Keratinocyte (primary cell): Measurements from ENCODE around the gene DCPS. TPM values are rescaled to one million over a fixed set of nuclear protein-coding genes. Genes with fewer than 3 reads are reported as not detected.

Source experiments
- DNase-seq: peaks from one replicate; pipeline ENCODE4 v3.0.0-alpha.2; 2011; ENCODE audit warnings: low read depth, missing footprints, low spot score
- FAIRE-seq: peaks from 2 replicates; lab custom pipeline; 2011; peaks lifted over from hg19 to GRCh38; lab: Jason Lieb, UNC
- H2AFZ ChIP-seq: 2 replicates; pipeline ENCODE4 v1.6.0; 2012; ENCODE audit warnings: low read length, control low read depth, inconsistent platforms; ENCODE audit not compliant: control insufficient read depth
- H3K27ac ChIP-seq: 2 replicates; pipeline ENCODE4 v1.5.1; 2011; ENCODE audit warnings: low read length; ENCODE audit not compliant: control insufficient read depth, insufficient read depth
- H3K27me3 ChIP-seq: 3 replicates; pipeline ENCODE4 v1.6.0; 2011; ENCODE audit warnings: low read length; ENCODE audit not compliant: control insufficient read depth, insufficient read depth; ENCODE audit errors: extremely low read depth
- H3K36me3 ChIP-seq, 2 experiments: 2 replicates in 1 of 2; 3 replicates in 1 of 2; pipeline ENCODE4 v1.5.1; 2011; ENCODE audit warnings: low read length in 2 of 2, mild to moderate bottlenecking in 1 of 2; ENCODE audit not compliant: control insufficient read depth in 2 of 2, insufficient read depth in 2 of 2; ENCODE audit errors: extremely low read depth in 1 of 2
- H3K4me1 ChIP-seq: 3 replicates; pipeline ENCODE4 v1.5.1; 2011; ENCODE audit warnings: low read length; ENCODE audit not compliant: control insufficient read depth, insufficient read depth; ENCODE audit errors: extremely low read depth
- H3K4me2 ChIP-seq: 3 replicates; pipeline ENCODE4 v1.6.0; 2011; ENCODE audit warnings: low read depth, low read length; ENCODE audit not compliant: control insufficient read depth, insufficient read depth; ENCODE audit errors: extremely low read depth
- H3K4me3 ChIP-seq, 3 experiments: fragments of 200-600 bp in 1 of 3; sonication (generic) in 1 of 3; 2 replicates in 2 of 3; 3 replicates in 1 of 3; pipeline ENCODE4 v1.5.1; 2011 to 2016; ENCODE audit warnings: low read length in 3 of 3, mild to moderate bottlenecking in 3 of 3, control low read depth in 2 of 3, inconsistent platforms in 1 of 3, low read depth in 1 of 3, mixed read lengths in 1 of 3, mixed run types in 1 of 3, moderate library complexity in 1 of 3; ENCODE audit not compliant: control insufficient read depth in 2 of 3, insufficient read depth in 2 of 3; ENCODE audit errors: extremely low read depth in 1 of 3
- H3K79me2 ChIP-seq: 2 replicates; pipeline ENCODE4 v1.6.0; 2012; ENCODE audit warnings: low read length; ENCODE audit not compliant: control insufficient read depth, insufficient read depth
- H3K9ac ChIP-seq: 3 replicates; pipeline ENCODE4 v1.6.0; 2011; ENCODE audit warnings: low read length; ENCODE audit not compliant: control insufficient read depth, insufficient read depth; ENCODE audit errors: extremely low read depth
- H3K9me1 ChIP-seq: 3 replicates; pipeline ENCODE4 v1.6.0; 2011; ENCODE audit warnings: low read length; ENCODE audit not compliant: control insufficient read depth, insufficient read depth; ENCODE audit errors: extremely low read depth
- H3K9me3 ChIP-seq: 2 replicates; pipeline ENCODE4 v1.5.1; 2012; ENCODE audit warnings: low read depth, low read length; ENCODE audit not compliant: control insufficient read depth
- H4K20me1 ChIP-seq: 3 replicates; pipeline ENCODE4 v1.6.0; 2011; ENCODE audit warnings: low read length; ENCODE audit not compliant: control insufficient read depth, insufficient read depth; ENCODE audit errors: extremely low read depth
- CTCF ChIP-seq, 3 experiments: IDR thresholded peaks in 1 of 3; conservative IDR thresholded peaks in 1 of 3; optimal IDR thresholded peaks in 1 of 3; 2 replicates in 2 of 3; 3 replicates in 1 of 3; pipeline versions ENCODE3 to v1.5.1; 2011; ENCODE audit warnings: low read length in 3 of 3, mild to moderate bottlenecking in 3 of 3, moderate library complexity in 2 of 3, control low read depth in 1 of 3, inconsistent platforms in 1 of 3; ENCODE audit not compliant: insufficient read depth in 2 of 3; ENCODE audit errors: extremely low read depth in 1 of 3
- EZH2 ChIP-seq: IDR thresholded peaks from one replicate; pipeline ENCODE4 v1.6.1; 2012; ENCODE audit warnings: inconsistent platforms, mild to moderate bottlenecking, low read length, moderate library complexity
- dilution Hi-C: fragments of 300-500 bp; cut with MboI; formaldehyde crosslinking; loops from one replicate; pipeline ENCODE4 v1.7.0; 2020; ENCODE audit warnings: low sequenced_read_pairs; ENCODE audit not compliant: extremely low pct_ligation_motif_present
- polyA plus RNA-seq, 5 experiments: library from polyadenylated mRNA; depleted of rRNA in 3 of 5; stranded (reverse) in 3 of 5; stranded (forward) in 1 of 5; unstranded in 1 of 5; fragments of >200 nt; gene quantifications; 1 replicate in 1 of 5; 2 replicates in 3 of 5; 3 replicates in 1 of 5; pipeline versions ENCODE4 v1.2.1 to v1.2.3, GENCODE V29; 2011 to 2012; ENCODE audit warnings: missing spikeins in 2 of 5, low read depth in 1 of 5, low replicate concordance in 1 of 5

DCPS gene
- polyA plus RNA-seq, 1 donor (not counting 4 experiments of a cell fraction or from before 2014, with no cell fraction given) = 31.3 TPM

- DNase-seq (peak; percentile 90), FAIRE-seq (peak; percentile 92)
- Histone ChIP-seq H4K20me1 (no peaks in the 10 kb centered on the region), H3K4me2 (peak overlapping the region; percentile 82), H3K4me1 (peaks cover 37% of the 10 kb centered on the region), H3K27ac (peak overlapping the region; percentile 85), H2AFZ (no peak overlapping the region), H3K27me3 (no peaks in the 10 kb centered on the region), H3K4me3 (peak overlapping the region in 2 of 3 experiments; percentile 42 to 58), H3K9ac (peak overlapping the region; percentile 60), H3K79me2 (peaks cover 73% of the 10 kb centered on the region), H3K36me3 (peaks cover 9 to 16% of the 10 kb centered on the region in 2 experiments), H3K9me1 (peaks cover 3% of the 10 kb centered on the region), H3K9me3 (no peaks in the 10 kb centered on the region)
- TF ChIP-seq CTCF (optimal IDR thresholded peaks at IDR 0.05 in 1 of 3, IDR thresholded peaks at IDR 0.05 in 1 of 3, conservative IDR thresholded peaks at IDR 0.05 in 1 of 3; ENCODE audit: extremely low read depth in 1 of 3, insufficient read depth in 2 of 3, low read length in 3 of 3) (no peak), EZH2 (no peak)
- dilution Hi-C loops = no loop called here
Measured at GRCh38 chr11:126352934-126353801, 49.3 kb downstream of the DCPS start.

- no peaks in the 10 kb centered on the region for H3K9me1 ChIP-seq
- H3K36me3 ChIP-seq = peaks cover 9 to 20% of the 10 kb centered on the region in 2 experiments
- FAIRE-seq = no peak
- H4K20me1 ChIP-seq = no peaks in the 10 kb centered on the region
- DNase-seq = no peak
- H3K4me1 ChIP-seq = peaks cover 47% of the 10 kb centered on the region
- H3K79me2 ChIP-seq = peaks cover 73% of the 10 kb centered on the region
- TF ChIP-seq CTCF (optimal IDR thresholded peaks at IDR 0.05 in 1 of 3, IDR thresholded peaks at IDR 0.05 in 1 of 3, conservative IDR thresholded peaks at IDR 0.05 in 1 of 3; ENCODE audit: extremely low read depth in 1 of 3, insufficient read depth in 2 of 3, low read length in 3 of 3) (no peak), EZH2 (no peak)
- no peaks in the 10 kb centered on the region for H3K27me3 ChIP-seq
- H3K27ac ChIP-seq = peak overlapping the region; percentile 86
- no peaks in the 10 kb centered on the region for H3K9me3 ChIP-seq
- H3K4me2 ChIP-seq = peak overlapping the region; percentile 71
- dilution Hi-C loops = no loop called here
- peak overlapping the region; percentile 89 for H3K9ac ChIP-seq
- peak overlapping the region; percentile 81 to 89 (median 87) for H3K4me3 ChIP-seq
- peak overlapping the region; percentile 30 for H2AFZ ChIP-seq
Measured at GRCh38 chr11:126354631-126355323, 50.9 kb downstream of the DCPS start.
